ENCODE measurements around the gene FFAR1. TPM values are rescaled to one million over a fixed set of nuclear protein-coding genes. Genes with fewer than 3 reads are reported as not detected.

The FFAR1 gene
- total RNA-seq, 1 experiment from 2014 or later, result not detected

DNA sequence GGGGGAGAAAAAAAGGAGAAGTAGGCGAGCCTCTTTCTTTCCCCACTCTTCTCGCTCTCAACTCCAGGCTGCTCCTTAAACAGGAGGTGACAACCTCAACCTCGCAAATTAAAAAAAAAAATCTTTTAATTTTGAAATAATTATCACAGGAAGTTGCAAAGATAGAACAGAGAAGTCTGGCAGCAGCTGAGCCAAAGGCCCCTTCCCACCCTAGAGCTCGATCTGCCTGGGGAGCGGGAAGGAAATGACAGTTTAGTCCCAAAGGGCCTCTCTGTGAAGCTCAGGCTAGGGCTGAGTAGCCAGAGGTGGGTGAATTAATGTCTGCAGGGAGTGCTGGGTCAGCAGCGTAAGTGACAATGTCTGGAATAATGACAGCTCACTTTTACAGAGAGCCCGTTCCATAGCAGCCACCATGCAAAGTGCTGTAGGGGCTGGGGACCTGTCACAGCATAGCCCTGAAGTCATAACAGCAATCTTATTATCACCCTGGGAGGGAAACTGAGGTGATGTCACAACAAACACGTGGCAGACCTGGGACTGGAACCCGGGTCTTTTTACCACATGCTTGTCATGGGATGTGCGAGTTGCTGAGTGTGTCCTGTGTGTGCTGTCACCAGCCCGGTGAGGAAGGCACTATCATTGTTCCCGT, 27.5 kb upstream of the FFAR1 start:
- ChIA-PET POLR2A (no interaction called here), CTCF (no interaction called here)
- Mint-ChIP-seq H3K36me3 (ENCODE audit: insufficient read depth, unreplicated experiment) (no peaks in the 10 kb centered on the region), H3K4me1 (ENCODE audit: low read depth, unreplicated experiment) (peaks cover 14% of the 10 kb centered on the region), H3K27me3 (ENCODE audit: insufficient read depth, unreplicated experiment) (no peaks in the 10 kb centered on the region), H3K27ac (ENCODE audit: unreplicated experiment) (no peak overlapping the region), H3K4me3 (ENCODE audit: unreplicated experiment) (no peak overlapping the region), H3K9me3 (ENCODE audit: unreplicated experiment) (peaks cover 9% of the 10 kb centered on the region)
- TF ChIP-seq, protein P1, sequence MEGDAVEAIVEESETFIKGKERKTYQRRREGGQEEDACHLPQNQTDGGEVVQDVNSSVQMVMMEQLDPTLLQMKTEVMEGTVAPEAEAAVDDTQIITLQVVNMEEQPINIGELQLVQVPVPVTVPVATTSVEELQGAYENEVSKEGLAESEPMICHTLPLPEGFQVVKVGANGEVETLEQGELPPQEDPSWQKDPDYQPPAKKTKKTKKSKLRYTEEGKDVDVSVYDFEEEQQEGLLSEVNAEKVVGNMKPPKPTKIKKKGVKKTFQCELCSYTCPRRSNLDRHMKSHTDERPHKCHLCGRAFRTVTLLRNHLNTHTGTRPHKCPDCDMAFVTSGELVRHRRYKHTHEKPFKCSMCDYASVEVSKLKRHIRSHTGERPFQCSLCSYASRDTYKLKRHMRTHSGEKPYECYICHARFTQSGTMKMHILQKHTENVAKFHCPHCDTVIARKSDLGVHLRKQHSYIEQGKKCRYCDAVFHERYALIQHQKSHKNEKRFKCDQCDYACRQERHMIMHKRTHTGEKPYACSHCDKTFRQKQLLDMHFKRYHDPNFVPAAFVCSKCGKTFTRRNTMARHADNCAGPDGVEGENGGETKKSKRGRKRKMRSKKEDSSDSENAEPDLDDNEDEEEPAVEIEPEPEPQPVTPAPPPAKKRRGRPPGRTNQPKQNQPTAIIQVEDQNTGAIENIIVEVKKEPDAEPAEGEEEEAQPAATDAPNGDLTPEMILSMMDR (IDR thresholded peaks at IDR 0.05; ENCODE audit: insufficient read depth in 1 of 2, low read depth in 1 of 2, low read length in 1 of 2, severe bottlenecking in 1 of 2, unreplicated experiment in 1 of 2), result no peak
- intact Hi-C loops (cut with micrococcal nuclease; ENCODE audit: unreplicated experiment), result no loop called here
- Histone ChIP-seq H3K36me3 (ENCODE audit: control insufficient read depth, insufficient read depth, low read length) (no peaks in the 10 kb centered on the region), H3K9me3 (peaks cover 4% of the 10 kb centered on the region; the same call in 1 of the 2 replicates), H3K27me3 (replicated peaks; ENCODE audit: control insufficient read depth, insufficient read depth, low read length) (no peaks in the 10 kb centered on the region), H3K4me1 (no peaks in the 10 kb centered on the region), H3K4me3 (ENCODE audit: low read depth, low read length) (no peak overlapping the region)
- DNase-seq, result no peak
- no TSS peak for BruUV-seq (replicated peaks)

DNA sequence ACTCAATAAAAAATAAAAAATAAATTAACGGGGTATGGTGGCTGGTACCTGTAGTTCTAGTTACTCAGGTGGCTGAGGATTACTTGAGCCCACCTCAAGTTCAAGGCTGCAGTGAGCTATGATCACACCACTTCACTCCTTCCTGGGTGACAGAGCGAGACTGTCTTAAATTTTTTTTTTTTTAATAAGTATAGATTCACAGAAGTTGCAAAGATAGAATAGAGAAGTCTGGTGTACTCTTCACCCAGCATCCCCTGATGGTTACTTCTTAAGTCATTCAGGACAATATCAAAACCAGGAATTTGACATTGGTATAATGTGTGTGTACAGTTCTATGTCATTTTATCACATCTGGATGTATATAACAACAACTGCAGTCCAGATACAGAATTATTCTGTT, 26.4 kb upstream of the FFAR1 start:
- TF ChIP-seq, protein P1 (IDR thresholded peaks at IDR 0.05; ENCODE audit: insufficient read depth in 1 of 2, low read depth in 1 of 2, low read length in 1 of 2, severe bottlenecking in 1 of 2, unreplicated experiment in 1 of 2), result no peak
- H3K4me1 ChIP-seq, result no peaks in the 10 kb centered on the region
- ChIA-PET CTCF (no interaction called here), POLR2A (no interaction called here)
- no peak for DNase-seq
- Mint-ChIP-seq H3K27me3 (ENCODE audit: insufficient read depth, unreplicated experiment) (peaks cover 3% of the 10 kb centered on the region), H3K9me3 (ENCODE audit: unreplicated experiment) (peaks cover 9% of the 10 kb centered on the region), H3K4me3 (ENCODE audit: unreplicated experiment) (no peak overlapping the region), H3K4me1 (ENCODE audit: low read depth, unreplicated experiment) (peaks cover 14% of the 10 kb centered on the region), H3K36me3 (ENCODE audit: insufficient read depth, unreplicated experiment) (no peaks in the 10 kb centered on the region), H3K27ac (ENCODE audit: unreplicated experiment) (no peak overlapping the region)
- no TSS peak for BruUV-seq (replicated peaks)
- no peaks in the 10 kb centered on the region for H3K27me3 ChIP-seq (replicated peaks; ENCODE audit: control insufficient read depth, insufficient read depth, low read length)
- intact Hi-C loops (cut with micrococcal nuclease; ENCODE audit: unreplicated experiment), result no loop called here
- peaks cover 4% of the 10 kb centered on the region; the same call in 1 of the 2 replicates for H3K9me3 ChIP-seq
- H3K4me3 ChIP-seq (ENCODE audit: low read depth, low read length), result no peak overlapping the region
- no peaks in the 10 kb centered on the region for H3K36me3 ChIP-seq (ENCODE audit: control insufficient read depth, insufficient read depth, low read length)

DNA sequence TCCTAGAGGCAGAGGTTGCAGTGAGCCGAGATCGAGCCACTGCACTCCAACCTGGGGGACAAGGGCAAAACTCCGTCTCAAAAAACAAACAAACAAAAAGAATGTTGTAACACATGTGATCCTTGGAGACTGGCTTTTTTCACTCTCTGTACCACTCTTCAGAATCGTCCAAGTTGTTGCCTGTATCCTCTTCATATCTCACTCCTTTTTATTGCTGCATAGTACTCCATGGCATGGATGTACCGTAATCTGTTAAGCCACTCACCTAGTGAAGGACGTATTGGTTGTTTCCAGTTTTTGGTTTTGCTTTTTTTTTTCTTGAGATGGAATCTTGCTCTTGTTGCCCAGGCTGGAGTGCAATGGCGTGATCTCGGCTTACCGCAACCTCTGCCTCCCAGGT, 25.7 kb upstream of the FFAR1 start:
- Mint-ChIP-seq H3K9me3 (ENCODE audit: unreplicated experiment) (peaks cover 9% of the 10 kb centered on the region), H3K27me3 (ENCODE audit: insufficient read depth, unreplicated experiment) (peaks cover 3% of the 10 kb centered on the region), H3K27ac (ENCODE audit: unreplicated experiment) (no peak overlapping the region), H3K4me3 (ENCODE audit: unreplicated experiment) (no peak overlapping the region), H3K4me1 (ENCODE audit: low read depth, unreplicated experiment) (peaks cover 14% of the 10 kb centered on the region), H3K36me3 (ENCODE audit: insufficient read depth, unreplicated experiment) (no peaks in the 10 kb centered on the region)
- BruUV-seq (replicated peaks), result no TSS peak
- peaks cover 4% of the 10 kb centered on the region; the same call in 1 of the 2 replicates for H3K9me3 ChIP-seq
- no peaks in the 10 kb centered on the region for H3K27me3 ChIP-seq (replicated peaks; ENCODE audit: control insufficient read depth, insufficient read depth, low read length)
- no peaks in the 10 kb centered on the region for H3K36me3 ChIP-seq (ENCODE audit: control insufficient read depth, insufficient read depth, low read length)
- no peaks in the 10 kb centered on the region for H3K4me1 ChIP-seq
- DNase-seq, result no peak
- no peak overlapping the region for H3K4me3 ChIP-seq (ENCODE audit: low read depth, low read length)
- ChIA-PET CTCF (no interaction called here), POLR2A (no interaction called here)
- intact Hi-C loops (cut with micrococcal nuclease; ENCODE audit: unreplicated experiment), result no loop called here
- TF ChIP-seq, protein P1 (IDR thresholded peaks at IDR 0.05; ENCODE audit: insufficient read depth in 1 of 2, low read depth in 1 of 2, low read length in 1 of 2, severe bottlenecking in 1 of 2, unreplicated experiment in 1 of 2), result no peak

Measured in Caco-2 (cell line).